ENCODE measurements around the gene MARCHF3.
"Not testable (repeated sequence)": the region's sequence is repeated elsewhere in the genome, so short reads cannot be mapped to it uniquely, and the experiment has no call there.

The MARCHF3 gene

DNA sequence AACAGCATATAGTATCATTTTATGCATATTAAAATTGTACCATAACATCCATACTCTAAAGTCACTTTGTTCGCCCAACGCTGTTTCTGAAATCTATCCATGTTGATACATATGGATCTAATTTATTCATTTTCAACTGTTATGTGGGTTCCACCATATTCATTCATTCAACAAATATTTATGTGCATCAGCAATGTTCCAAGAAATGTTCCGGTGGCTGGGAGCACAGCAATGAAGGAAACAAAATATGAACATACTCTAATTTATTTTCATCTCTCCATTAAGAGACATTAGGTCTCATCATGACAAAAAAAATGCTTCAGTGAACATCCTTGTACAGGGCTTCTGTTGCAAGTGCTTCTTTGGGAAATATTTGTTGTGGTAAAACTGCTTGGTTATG lies 75.4 kb downstream of the MARCHF3 start:
- no peak for DNase-seq (ENCODE audit: low read depth, low spot score)

DNA sequence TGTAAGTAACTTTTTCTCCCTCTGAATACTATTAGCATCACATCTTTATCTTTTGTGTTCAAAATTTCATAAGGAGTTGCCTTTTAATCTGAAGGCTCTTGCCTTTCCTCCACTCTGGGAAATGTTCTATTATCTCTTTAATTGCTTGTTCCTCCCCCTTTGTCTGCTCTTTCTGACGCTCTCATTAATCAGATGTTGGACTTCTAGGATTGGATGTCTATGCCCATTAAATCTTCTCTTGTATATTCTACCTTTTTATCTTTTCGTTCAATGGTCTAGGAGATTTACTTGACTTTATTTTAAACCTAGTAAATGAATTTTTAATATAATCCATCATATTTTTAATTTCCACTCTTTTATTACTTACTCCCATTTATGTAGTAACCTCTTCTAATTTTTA lies 76.7 kb downstream of the MARCHF3 start:
- no peak for DNase-seq (ENCODE audit: low read depth, low spot score)

DNA sequence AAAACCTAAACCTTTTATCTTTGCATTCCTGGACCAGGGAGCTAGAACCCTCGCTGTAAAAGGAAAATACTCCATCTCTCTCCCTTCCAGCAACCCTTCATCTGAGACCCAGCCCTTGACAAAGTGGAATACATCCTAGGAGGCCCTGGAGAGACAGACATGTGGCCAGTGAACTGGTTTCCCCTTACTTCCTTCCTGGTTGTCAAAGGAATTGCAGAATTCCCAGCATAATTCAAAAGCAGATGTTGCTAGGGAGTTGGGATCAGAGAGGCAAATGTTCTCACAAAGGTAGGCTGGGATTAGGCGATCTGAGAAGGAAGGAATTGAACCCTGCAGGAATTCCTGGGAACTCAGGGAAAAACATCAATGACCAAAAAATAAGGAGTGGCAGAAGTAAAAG lies 80.9 kb downstream of the MARCHF3 start:
- DNase-seq (ENCODE audit: low read depth, low spot score), result no peak

DNA sequence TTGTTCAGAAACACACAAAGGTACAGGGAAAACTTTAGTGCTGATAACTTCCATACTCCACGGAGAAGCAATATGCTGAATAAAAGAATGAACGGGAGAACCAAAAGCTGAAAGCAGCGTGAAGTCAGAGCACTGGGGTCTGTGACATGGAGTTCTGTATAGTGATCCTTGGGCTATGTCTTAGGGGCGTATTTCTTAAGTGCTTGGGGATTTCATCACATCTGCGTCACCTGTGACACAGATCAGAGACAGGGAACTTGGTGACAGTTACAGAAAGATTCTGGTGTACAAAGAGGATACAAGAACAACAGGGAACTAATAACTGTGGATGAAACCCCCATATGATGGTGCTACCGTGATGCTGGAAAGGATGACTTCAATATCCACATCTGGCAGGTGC lies 81.9 kb downstream of the MARCHF3 start:
- DNase-seq (ENCODE audit: low read depth, low spot score), result no peak

DNA sequence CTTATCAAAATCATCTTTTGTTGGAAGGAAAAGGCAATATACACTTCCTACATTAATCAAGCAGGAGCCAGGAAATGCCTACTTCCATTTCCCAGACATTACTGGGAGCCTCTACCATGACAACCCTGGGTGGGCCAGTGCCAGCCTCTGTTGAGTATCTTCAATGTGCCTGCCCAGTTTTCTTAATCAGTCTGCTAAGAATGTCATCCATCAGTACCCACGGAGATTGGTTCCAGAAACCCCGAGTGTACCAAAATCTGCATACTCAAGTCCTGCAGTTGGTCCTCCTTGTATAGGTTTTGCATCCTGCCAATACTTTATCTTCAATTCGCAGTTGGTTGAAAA lies 82.4 kb downstream of the MARCHF3 start:
- DNase-seq (ENCODE audit: low read depth, low spot score), result no peak

DNA sequence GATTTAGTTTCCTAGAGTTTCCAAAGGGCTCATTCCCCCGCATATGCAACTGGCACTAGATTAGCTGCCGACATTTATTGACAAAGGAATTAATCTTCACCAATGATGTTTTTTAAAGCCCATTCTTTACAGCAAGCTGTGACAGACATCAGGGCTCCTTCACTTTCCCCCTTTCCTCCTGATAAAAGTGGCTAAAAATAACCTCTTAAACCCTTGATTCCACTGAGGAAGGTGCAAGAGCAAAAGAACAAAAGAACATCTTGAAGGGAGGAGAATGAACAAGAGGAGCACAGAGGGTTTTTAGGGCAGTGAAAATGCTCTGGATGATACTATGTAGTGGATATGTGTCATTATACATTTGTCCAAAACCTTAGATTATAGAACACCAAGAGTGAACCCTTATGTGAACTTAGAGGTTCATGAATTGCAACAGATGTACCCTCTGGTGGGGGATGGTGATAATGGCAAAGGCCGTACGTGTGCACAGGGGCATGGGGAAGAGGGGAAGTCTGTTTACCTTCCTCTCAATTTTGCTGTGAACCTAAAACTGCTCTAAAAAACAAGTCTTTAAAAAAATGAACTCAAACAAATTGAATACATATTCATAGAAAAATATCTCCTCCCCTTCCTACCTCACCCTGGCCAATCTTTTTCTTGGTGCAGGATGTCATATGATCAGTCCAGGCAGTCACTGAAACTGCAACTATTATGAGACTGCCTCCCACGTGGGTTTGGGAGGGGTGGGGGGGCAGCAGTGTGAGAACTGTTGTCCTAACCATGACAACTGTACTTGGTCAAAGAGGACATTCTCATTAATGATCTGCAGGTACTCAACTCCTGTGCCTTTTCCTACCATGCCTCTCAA lies 83.0 kb downstream of the MARCHF3 start:
- DNase-seq (ENCODE audit: low read depth, low spot score), result no peak

DNA sequence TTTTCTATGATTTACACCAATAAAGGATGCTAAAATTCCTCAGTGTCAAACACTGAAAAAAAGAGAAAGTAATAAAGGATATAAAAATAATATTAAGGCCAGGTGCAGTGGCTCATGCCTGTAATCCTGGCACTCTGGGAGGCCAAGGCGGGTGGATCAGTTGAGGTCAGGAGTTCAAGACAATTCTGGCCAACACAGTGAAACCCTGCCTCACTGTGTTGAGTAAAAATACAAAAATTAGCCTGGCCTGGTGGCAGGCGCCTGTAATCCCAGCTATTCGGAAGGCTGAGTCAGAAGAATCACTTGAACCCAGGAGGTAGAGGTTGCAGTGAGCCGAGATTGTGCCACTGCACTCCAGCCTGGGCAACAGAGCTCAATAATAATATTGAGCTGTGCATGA lies 87.5 kb downstream of the MARCHF3 start:
- DNase-seq (ENCODE audit: low read depth, low spot score), result not testable (repeated sequence)

DNA sequence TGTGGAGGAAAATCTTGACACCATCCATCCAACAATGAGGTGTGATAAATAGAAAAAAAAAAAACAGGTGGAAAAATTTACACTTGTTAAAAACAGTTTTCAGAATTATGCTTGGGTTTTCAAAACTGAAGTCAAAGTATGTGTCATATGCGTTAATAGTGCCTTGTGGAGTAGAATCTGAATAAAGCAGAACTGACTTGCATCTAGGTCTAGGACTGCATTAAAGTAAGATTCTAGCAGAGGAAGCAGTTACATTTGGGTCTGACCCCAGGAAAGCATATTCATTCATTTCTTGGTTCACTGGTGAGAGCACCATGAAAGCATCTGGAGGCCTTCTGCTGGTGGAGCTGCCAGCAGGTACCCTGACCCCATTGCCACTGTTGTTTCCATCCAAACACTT lies 89.0 kb downstream of the MARCHF3 start:
- no peak for DNase-seq (ENCODE audit: low read depth, low spot score)

DNA sequence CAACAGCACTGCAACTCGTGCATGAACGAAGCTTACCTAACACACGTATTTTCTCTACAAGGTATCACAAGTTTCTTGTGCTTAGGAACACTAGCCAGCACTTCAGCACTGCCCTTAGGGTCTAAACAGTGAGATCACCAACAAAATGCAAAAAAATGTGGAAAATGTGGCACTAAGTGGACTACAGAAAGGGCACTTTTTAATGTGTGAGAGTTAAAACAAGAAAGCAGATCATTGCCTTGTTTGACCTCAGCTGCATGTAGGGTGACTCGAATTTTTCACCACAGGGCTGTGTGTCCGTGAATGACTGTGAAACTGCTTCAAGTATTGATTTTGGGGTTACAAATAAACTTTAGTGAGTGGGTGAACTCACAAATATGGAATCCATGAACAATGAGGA lies 90.5 kb downstream of the MARCHF3 start:
- DNase-seq (ENCODE audit: low read depth, low spot score), result no peak

DNA sequence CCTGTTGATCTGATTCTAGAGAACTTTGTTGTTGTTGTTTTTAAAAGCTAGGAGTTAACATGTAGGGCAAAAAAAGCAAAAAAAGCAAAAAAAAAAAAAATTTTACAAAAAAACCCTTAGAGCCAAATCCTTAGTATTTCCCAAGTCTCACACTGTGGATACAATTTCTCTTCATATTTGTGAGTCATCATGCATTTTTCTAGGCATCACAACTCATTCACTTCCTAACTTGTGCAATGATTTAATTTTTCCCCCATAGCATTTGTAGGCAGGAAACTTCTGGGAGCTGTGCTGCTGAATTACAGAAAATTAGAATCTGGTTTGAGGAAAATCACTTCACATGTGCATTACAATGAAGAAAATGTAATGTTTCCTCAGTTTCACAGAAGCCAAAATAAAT lies 91.9 kb downstream of the MARCHF3 start:
- DNase-seq (ENCODE audit: low read depth, low spot score), result no peak

DNA sequence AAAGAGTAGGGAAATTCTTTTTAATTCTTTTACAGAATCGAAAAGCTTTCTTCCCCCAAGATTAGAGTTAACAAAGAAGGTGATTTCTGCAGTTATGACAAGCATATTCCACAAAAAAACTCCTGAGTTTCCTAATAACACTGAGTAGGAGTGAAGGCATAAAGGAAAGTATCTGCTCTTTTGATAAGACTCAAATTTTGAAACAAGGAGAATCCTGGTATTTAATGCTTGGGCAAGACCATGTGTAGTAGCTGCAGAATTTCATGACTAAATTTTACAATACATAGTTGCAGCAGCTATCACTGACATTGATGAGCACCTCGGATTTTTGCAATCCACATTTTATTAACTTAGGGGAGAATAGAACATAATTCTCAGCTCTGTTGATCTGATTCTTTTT lies 92.6 kb downstream of the MARCHF3 start:
- no peak for DNase-seq (ENCODE audit: low read depth, low spot score)

DNA sequence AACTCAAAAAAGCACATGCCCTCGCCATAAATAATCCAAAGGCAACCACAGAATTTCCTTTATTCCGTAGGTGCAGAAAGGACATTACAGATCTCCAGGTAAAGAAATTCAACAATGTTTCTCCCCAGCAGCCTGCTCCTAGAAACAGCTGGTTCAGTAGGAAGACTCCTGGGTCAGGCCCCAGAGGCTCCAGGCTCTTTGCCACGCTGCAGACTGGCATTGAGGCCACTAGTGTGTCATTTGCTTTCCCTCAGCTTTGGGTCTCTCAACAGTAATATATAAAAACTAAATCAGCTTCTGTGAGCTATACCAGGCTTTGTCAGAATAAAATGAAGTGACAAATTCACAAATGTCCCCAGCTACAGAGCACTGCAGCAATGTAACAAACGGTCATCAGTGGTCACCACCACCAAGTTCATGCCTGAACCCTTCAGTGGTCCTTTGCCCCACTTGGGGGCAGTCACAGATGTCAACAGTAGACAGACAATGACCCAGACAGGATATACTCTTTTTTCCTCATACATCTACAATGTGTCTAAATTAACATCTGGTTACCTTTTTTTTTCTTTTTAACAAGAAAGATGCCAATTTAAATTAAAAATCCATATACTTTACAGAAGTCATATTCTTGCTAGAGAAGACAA lies 93.5 kb downstream of the MARCHF3 start:
- DNase-seq (ENCODE audit: low read depth, low spot score), result no peak

DNA sequence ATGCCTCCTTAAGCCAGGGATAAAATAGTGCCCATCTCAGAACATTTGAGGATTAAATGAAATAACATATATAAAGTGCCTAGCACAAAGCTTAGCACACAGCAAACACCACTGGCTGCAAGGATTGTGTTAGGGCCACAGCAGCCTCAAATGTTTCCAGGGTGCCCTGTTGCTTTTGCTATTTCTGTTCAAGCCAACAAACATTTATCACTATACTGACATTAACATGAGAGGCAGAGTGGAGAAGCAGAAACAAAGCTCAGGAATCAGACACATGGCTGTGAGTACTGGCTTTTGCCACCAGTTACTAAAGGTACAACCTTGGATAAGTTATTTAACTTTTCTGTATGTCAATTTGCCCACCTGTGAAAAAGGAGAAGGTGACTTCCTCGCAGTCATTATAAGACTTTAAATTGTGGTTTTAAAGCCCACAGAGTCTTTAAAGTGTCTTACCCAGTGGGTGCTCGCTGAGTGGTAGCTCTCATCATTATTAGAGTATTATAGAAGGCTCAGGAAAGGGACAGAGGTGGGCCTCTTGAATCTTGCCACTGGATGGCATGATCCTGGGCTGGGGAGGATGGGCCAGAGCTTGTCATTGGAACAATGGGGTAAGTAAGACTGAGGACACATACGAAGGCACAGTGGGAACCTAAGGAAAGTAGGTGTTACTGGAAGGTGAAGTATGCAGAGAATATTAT lies 98.2 kb downstream of the MARCHF3 start:
- DNase-seq (ENCODE audit: low read depth, low spot score), result no peak

DNA sequence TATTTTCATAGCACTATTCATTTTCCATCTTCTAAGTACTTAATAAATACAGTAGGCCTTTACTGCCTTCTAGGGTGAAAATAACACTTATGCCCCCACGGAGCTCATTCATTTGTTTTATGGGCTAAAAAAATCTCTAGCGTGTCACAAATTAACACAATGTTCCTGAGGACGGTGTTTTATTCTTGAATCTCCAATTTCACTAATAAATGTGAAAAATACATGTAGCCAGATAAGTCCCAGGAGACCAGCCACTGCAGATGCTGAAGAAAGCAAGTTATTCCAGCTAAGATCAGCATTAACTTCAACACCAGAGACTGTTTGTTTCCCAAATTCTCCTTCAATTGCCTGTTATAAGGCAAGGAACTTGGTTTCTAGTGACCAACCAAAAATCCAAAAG lies 102.3 kb downstream of the MARCHF3 start:
- no peak for DNase-seq (ENCODE audit: low read depth, low spot score)

DNA sequence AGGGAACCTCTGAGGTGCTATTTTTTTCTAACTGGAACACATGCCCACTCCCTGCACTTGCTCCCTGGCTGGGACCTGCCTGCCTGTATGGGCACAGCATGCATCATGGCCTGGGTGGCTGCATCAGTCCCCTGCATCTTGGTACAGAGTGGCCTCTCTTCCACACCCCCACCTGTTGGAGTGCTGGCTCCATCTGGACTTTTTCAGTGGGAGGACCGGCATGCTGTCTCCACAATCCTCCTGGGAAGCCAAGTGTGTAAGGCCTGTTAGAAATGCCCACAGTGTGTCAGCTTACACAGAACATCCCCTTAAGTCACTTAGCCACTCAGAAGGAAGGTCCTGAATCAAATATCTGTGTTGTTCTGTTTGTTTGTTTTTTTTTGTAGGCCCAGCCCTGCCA lies 102.9 kb downstream of the MARCHF3 start:
- no peak for DNase-seq (ENCODE audit: low read depth, low spot score)

DNA sequence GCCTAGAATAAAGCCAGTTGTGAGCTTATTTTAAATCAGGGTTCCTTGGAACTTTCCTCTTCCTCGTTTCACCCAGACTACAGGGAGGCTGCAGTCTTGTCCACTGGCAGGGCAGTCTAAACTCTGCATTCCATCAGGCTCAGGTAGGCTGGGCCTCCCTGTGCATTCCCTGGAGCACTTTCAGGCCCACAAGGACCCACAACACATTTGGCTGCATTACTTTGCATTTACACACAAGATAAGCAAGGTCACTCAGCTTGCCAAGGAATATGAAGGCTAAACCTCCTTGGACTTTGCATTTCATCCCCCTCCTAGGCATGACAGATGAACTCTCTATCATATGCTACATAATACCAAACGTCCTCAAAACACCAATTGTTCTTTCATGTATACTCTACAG lies 104.2 kb downstream of the MARCHF3 start:
- DNase-seq (ENCODE audit: low read depth, low spot score), result no peak

DNA sequence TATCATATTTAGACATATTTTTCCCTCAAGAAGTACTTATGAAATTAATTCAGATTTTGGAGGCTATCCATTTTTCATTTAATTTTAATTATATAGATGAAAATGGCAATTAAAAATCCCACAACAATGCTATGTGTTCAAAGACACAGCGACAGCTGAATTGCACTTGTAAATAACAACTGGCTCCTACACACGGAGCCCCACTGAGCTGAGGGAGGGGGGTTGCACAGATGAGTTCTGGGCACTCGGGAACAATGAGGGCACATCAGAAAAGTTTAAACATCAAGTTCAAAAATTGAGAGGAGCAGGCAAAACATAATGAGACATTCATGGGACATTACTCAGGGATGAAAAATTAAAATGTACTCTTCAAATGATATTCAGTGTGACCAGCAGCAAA lies 104.9 kb downstream of the MARCHF3 start:
- DNase-seq (ENCODE audit: low read depth, low spot score), result no peak

DNA sequence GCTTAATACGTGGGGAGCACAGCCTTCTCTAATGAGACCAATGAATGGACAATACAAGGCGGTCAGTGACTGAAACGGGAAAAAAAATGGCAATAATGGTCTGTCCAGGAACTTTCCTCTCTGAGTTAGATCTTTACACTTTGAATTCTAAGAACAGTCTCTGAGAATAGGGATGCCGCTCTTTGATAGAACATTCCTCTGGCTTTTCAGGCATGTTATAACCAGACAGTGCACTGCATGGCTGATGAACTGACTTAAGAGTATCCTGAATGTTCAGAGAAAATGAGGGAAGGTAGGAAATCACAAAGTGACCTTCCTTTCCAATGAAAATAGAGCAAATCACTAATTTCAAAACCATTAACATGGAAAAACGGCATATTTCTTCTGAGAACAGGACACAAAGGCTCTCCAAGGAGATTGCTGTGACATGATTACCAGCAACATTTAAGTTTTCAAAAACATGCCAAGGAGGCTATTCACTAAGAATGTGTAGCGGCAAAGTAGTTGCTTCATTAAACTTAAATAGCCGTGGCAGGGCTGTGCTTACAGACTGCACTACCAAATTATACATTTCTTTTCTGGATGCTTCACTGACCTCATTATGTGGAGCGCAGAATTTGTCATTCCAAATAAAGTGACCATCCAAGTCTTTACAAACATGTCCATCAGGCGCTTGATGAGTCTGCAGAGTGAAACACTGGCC lies 105.9 kb downstream of the MARCHF3 start:
- DNase-seq (ENCODE audit: low read depth, low spot score), result no peak

DNA sequence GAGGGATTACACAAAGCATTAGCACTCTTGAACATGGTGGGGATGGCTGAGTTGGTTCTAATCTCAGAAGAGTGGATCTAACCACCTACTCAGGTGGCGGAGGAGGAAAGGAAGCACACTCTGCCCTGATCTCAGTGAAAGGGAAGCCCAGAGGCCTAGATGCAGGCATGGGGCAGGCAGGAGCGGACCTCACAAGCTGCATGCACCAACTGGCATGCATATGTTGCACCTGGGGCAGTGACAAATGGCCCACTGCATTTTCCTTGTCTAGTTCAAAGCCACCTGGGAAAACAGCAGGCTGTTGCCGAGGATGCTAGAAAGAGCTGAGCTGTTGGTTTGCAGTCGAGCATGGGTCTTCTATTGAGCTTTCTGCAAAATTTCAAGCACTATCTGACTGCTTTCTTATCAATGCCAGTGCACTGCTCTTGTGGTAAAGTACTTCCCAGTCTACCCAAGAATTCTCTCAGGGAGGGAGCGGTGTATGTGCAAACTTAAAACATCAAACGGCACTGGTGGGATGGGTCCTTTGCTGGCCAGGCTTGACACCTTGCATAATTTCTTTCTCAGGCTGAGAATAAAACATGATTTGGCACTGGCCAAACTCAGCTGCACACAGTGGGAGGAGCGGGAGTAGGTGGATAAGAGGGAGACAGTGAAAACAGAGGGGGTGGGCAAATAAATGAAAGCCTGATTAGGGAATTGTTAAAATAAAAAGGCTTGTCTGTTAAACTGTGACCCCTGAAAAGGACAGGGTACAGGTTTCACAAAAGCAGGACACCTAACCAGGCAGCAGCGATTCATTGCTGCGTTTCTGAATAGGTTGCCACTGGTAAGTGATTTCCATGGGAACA lies 108.9 kb downstream of the MARCHF3 start:
- DNase-seq (ENCODE audit: low read depth, low spot score), result no peak

DNA sequence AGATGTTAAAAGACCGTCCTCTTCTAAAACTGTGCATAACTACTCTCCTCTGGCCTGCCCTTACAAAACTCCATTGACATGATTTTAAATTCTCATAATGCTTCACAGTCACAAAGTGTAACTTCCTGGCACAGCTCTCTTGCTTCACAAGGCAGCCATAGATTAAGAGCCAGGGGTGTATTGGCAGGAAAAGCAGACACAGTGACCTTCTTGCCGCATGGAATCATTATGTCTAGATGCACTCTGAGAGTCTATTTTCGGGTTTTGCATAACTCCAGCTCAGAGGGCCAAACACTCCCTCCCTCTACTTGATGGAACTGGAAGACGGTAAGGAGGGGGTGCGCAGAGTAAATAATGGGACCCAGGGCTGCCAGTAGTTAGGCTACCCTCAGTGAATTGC lies 110.1 kb downstream of the MARCHF3 start:
- no peak for DNase-seq (ENCODE audit: low read depth, low spot score)

DNA sequence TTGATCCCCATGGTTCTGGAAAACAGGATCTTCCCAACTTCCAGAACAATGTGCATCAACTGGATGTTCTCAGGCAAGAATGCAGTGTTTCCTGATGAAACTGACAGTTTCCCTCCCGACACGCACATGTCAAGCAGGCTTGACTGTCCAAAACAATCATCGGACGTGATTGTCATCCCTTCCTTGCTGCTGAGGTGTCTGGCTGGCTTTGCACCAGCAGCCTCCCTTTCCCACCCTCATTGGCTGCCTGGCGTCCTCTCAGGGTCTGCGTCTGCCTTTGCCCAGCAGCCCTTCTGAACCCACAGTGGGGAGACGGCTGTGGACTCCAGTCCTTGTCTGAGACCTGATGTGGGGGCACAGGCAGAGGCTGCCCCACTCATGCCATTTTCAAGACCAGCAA lies 110.8 kb downstream of the MARCHF3 start:
- DNase-seq (ENCODE audit: low read depth, low spot score), result no peak
